ENCODE measurements around the gene ARHGAP42. TPM values are rescaled to one million over a fixed set of nuclear protein-coding genes. Genes with fewer than 3 reads are reported as not detected.

Gene ARHGAP42
- total RNA-seq, 1 donor from 2014 or later = 33.2 TPM

DNA sequence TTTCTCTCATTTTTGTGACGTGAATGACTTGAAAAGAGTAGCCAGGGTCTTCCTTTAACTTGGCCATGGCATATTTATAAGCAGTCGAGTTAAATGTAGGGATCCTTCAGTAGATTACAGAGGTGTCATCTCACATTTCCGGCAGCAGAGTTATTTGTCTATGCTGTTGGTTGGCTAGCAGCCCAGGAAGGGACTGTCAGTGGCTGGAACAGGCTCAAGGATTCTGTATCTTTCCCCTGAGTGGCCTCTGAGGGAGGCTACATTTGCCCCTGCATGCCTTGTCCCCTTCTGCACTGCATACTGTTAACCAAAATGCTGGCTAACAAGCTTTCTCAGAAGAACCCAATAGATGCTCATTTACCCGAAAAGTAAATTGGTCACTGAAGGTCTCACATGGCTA, 254.9 kb downstream of the ARHGAP42 start:
- Mint-ChIP-seq H3K4me1 (ENCODE audit: low read depth, unreplicated experiment) (no peaks in the 10 kb centered on the region), H3K36me3 (ENCODE audit: low read depth, unreplicated experiment) (peaks cover 6% of the 10 kb centered on the region), H3K27me3 (ENCODE audit: low read depth, unreplicated experiment) (no peaks in the 10 kb centered on the region), H3K27ac (ENCODE audit: unreplicated experiment) (no peak overlapping the region), H3K4me3 (ENCODE audit: unreplicated experiment) (no peak overlapping the region), H3K9me3 (ENCODE audit: unreplicated experiment) (no peaks in the 10 kb centered on the region)
- no peaks in the 10 kb centered on the region for H3K9me3 ChIP-seq (ENCODE audit: insufficient read depth, low read depth, low read length)
- H3K4me3 ChIP-seq (ENCODE audit: insufficient read depth, low read depth, low read length) = no peak overlapping the region
- no peak for DNase-seq (ENCODE audit: low read depth)
- H3K4me2 ChIP-seq (ENCODE audit: low read length) = no peak overlapping the region
- no peak for FAIRE-seq
- no peaks in the 10 kb centered on the region for H3K4me1 ChIP-seq (ENCODE audit: insufficient read depth, low read length)
- H3K79me2 ChIP-seq (ENCODE audit: insufficient read depth, low read length) = no peaks in the 10 kb centered on the region
- H3K9ac ChIP-seq (ENCODE audit: low read length) = no peak overlapping the region
- H4K20me1 ChIP-seq (ENCODE audit: insufficient read depth, low read length) = no peaks in the 10 kb centered on the region
- no peaks in the 10 kb centered on the region for H3K36me3 ChIP-seq (ENCODE audit: insufficient read depth, low read length)
- no peak overlapping the region for H2AFZ ChIP-seq (ENCODE audit: low read depth, low read length)
- no peak overlapping the region for H3K27ac ChIP-seq (ENCODE audit: low read depth, low read length)
- TF ChIP-seq CTCF (IDR thresholded peaks at IDR 0.05; ENCODE audit: insufficient read depth, low read depth, low read length) (no peak), EZH2 (IDR thresholded peaks at IDR 0.05; ENCODE audit: insufficient read depth, low read length) (no peak)
- no peaks in the 10 kb centered on the region for H3K27me3 ChIP-seq (ENCODE audit: insufficient read depth, low read length)

- Mint-ChIP-seq H3K9me3 (ENCODE audit: unreplicated experiment) (no peaks in the 10 kb centered on the region), H3K27ac (ENCODE audit: unreplicated experiment) (no peak overlapping the region), H3K27me3 (ENCODE audit: low read depth, unreplicated experiment) (no peaks in the 10 kb centered on the region), H3K36me3 (ENCODE audit: low read depth, unreplicated experiment) (peaks cover 5% of the 10 kb centered on the region), H3K4me1 (ENCODE audit: low read depth, unreplicated experiment) (no peaks in the 10 kb centered on the region), H3K4me3 (ENCODE audit: unreplicated experiment) (no peak overlapping the region)
- Histone ChIP-seq H3K4me1 (ENCODE audit: insufficient read depth, low read length) (no peaks in the 10 kb centered on the region), H3K9ac (ENCODE audit: low read length) (no peak overlapping the region), H3K27me3 (ENCODE audit: insufficient read depth, low read length) (no peaks in the 10 kb centered on the region), H3K9me3 (ENCODE audit: insufficient read depth, low read depth, low read length) (no peaks in the 10 kb centered on the region), H3K27ac (ENCODE audit: low read depth, low read length) (no peak overlapping the region), H3K4me2 (ENCODE audit: low read length) (no peak overlapping the region), H3K4me3 (ENCODE audit: insufficient read depth, low read depth, low read length) (no peak overlapping the region), H4K20me1 (ENCODE audit: insufficient read depth, low read length) (no peaks in the 10 kb centered on the region), H2AFZ (ENCODE audit: low read depth, low read length) (no peak overlapping the region), H3K79me2 (ENCODE audit: insufficient read depth, low read length) (no peaks in the 10 kb centered on the region), H3K36me3 (ENCODE audit: insufficient read depth, low read length) (no peaks in the 10 kb centered on the region)
- DNase-seq (ENCODE audit: low read depth) = no peak
- no peak for TF ChIP-seq CTCF (IDR thresholded peaks at IDR 0.05; ENCODE audit: insufficient read depth, low read depth, low read length)
- TF ChIP-seq EZH2 (IDR thresholded peaks at IDR 0.05; ENCODE audit: insufficient read depth, low read length) = no peak
- FAIRE-seq = no peak
These were observed 261.8 kb downstream of the ARHGAP42 start for GRCh38 chr11:100948936-100949335.

GRCh38 chr11:100949443-100949842, 262.4 kb downstream of the ARHGAP42 start:
- no peaks in the 10 kb centered on the region for H3K79me2 ChIP-seq (ENCODE audit: insufficient read depth, low read length)
- H3K4me3 ChIP-seq (ENCODE audit: insufficient read depth, low read depth, low read length) = no peak overlapping the region
- H3K9ac ChIP-seq (ENCODE audit: low read length) = no peak overlapping the region
- Mint-ChIP-seq H3K4me1 (ENCODE audit: low read depth, unreplicated experiment) (no peaks in the 10 kb centered on the region), H3K4me3 (ENCODE audit: unreplicated experiment) (no peak overlapping the region), H3K27ac (ENCODE audit: unreplicated experiment) (no peak overlapping the region), H3K9me3 (ENCODE audit: unreplicated experiment) (no peaks in the 10 kb centered on the region), H3K27me3 (ENCODE audit: low read depth, unreplicated experiment) (no peaks in the 10 kb centered on the region), H3K36me3 (ENCODE audit: low read depth, unreplicated experiment) (peaks cover 6% of the 10 kb centered on the region)
- FAIRE-seq (no peak), DNase-seq (ENCODE audit: low read depth) (no peak)
- no peaks in the 10 kb centered on the region for H4K20me1 ChIP-seq (ENCODE audit: insufficient read depth, low read length)
- H3K36me3 ChIP-seq (ENCODE audit: insufficient read depth, low read length) = no peaks in the 10 kb centered on the region
- no peak for TF ChIP-seq CTCF (IDR thresholded peaks at IDR 0.05; ENCODE audit: insufficient read depth, low read depth, low read length)
- TF ChIP-seq EZH2 (IDR thresholded peaks at IDR 0.05; ENCODE audit: insufficient read depth, low read length) = no peak
- no peak overlapping the region for H2AFZ ChIP-seq (ENCODE audit: low read depth, low read length)
- H3K9me3 ChIP-seq (ENCODE audit: insufficient read depth, low read depth, low read length) = no peaks in the 10 kb centered on the region
- no peak overlapping the region for H3K4me2 ChIP-seq (ENCODE audit: low read length)
- no peaks in the 10 kb centered on the region for H3K4me1 ChIP-seq (ENCODE audit: insufficient read depth, low read length)
- no peak overlapping the region for H3K27ac ChIP-seq (ENCODE audit: low read depth, low read length)
- H3K27me3 ChIP-seq (ENCODE audit: insufficient read depth, low read length) = no peaks in the 10 kb centered on the region
